MCF 10A (cell line): ENCODE results near the gene CASP4. TPM values are rescaled to one million over a fixed set of nuclear protein-coding genes. Genes with fewer than 3 reads are reported as not detected.

Experiments
- BruUV-seq: library from RNA; stranded (reverse); fragments of 400-500 nt; replicated peaks from 2 replicates; lab custom pipeline; 2021; lab: Mats Ljungman, UMichigan
- CTCF ChIA-PET: fragments of 300-600 bp; sonication (Branson Sonifier 250); formaldehyde crosslinking; extraction: SDS; loops from one replicate; lab custom pipeline; 2021; ENCODE audit warnings: antibody characterized with exemption, inconsistent platforms; lab: Yijun Ruan, JAX
- POLR2A ChIA-PET: fragments of 300-600, 350-650 bp; sonication (Branson Sonifier 250); formaldehyde crosslinking; extraction: SDS; loops from one replicate; lab custom pipeline; 2020; ENCODE audit warnings: antibody characterized with exemption, inconsistent platforms; lab: Yijun Ruan, JAX
- DNase-seq: peaks from one replicate; pipeline ENCODE4 v3.0.0-alpha.2; 2018; ENCODE audit not compliant: unreplicated experiment
- H3K27ac Mint-ChIP-seq: one replicate; pipeline ENCODE4 v1.8.0; 2022; ENCODE audit warnings: mild to moderate bottlenecking, low read depth, mixed read lengths; ENCODE audit not compliant: unreplicated experiment
- H3K27me3 Mint-ChIP-seq: one replicate; pipeline ENCODE4 v1.8.0; 2022; ENCODE audit warnings: mixed read lengths; ENCODE audit not compliant: insufficient read depth, unreplicated experiment
- H3K36me3 Mint-ChIP-seq: one replicate; pipeline ENCODE4 v1.8.0; 2022; ENCODE audit warnings: mild to moderate bottlenecking, moderate library complexity, mixed read lengths; ENCODE audit not compliant: insufficient read depth, unreplicated experiment
- H3K4me1 Mint-ChIP-seq: one replicate; pipeline ENCODE4 v1.8.0; 2022; ENCODE audit warnings: mixed read lengths; ENCODE audit not compliant: insufficient read depth, unreplicated experiment
- H3K4me3 Mint-ChIP-seq: one replicate; pipeline ENCODE4 v1.8.0; 2022; ENCODE audit warnings: mild to moderate bottlenecking, moderate library complexity, mixed read lengths; ENCODE audit not compliant: unreplicated experiment
- H3K9me3 Mint-ChIP-seq: one replicate; pipeline ENCODE4 v1.8.0; 2022; ENCODE audit warnings: mixed read lengths; ENCODE audit not compliant: unreplicated experiment
- intact Hi-C: fragments of 100-400 bp; cut with micrococcal nuclease; formaldehyde crosslinking; loops from 2 replicates; pipeline ENCODE4 v1.14.1; 2022
- total RNA-seq: library from RNA; stranded (reverse); gene quantifications from 2 replicates; pipeline ENCODE4 v1.2.3, GENCODE V29; 2022
- TF ChIP-seq, protein P1 (sequence below): fragments of 200-600 bp; IDR thresholded peaks from one replicate; pipeline ENCODE4 v1.8.0; 2022; ENCODE audit warnings: antibody characterized with exemption, mild to moderate bottlenecking; ENCODE audit not compliant: unreplicated experiment

The CASP4 gene
- total RNA-seq, 1 experiment from 2014 or later = 93.6 TPM

DNA sequence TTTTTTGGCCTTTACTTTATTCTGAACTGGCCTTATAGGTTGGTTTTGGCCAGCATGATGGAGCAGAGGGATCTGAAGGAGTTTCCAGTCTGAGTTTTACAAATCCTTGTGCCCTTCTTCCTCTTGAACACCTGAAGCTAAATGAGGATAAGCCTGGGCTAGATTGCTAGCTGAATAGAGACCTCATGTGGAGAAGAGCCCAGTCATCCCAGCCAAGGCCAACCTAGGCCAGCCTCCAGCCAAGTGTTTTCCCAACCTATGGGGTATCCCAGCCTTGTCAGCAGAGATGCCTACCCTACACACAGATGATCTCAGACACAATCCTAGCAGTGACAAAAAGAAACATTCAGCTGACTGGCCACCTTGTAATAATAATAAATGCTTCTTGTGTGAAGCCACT, 69.1 kb downstream of the CASP4 start:
- BruUV-seq = no TSS peak
- Mint-ChIP-seq H3K4me1 (no peaks in the 10 kb centered on the region), H3K9me3 (no peaks in the 10 kb centered on the region), H3K36me3 (no peaks in the 10 kb centered on the region), H3K4me3 (no peak overlapping the region), H3K27ac (no peak overlapping the region), H3K27me3 (no peaks in the 10 kb centered on the region)
- intact Hi-C loops = no loop called here
- ChIA-PET CTCF (interaction anchor here (0.7 to 1.0 kb wide), 2 partner anchors 104 to 955 kb away, joined by 3 read pairs; no protein-coding TSS in a partner anchor), POLR2A (no interaction called here)
- TF ChIP-seq, protein P1, sequence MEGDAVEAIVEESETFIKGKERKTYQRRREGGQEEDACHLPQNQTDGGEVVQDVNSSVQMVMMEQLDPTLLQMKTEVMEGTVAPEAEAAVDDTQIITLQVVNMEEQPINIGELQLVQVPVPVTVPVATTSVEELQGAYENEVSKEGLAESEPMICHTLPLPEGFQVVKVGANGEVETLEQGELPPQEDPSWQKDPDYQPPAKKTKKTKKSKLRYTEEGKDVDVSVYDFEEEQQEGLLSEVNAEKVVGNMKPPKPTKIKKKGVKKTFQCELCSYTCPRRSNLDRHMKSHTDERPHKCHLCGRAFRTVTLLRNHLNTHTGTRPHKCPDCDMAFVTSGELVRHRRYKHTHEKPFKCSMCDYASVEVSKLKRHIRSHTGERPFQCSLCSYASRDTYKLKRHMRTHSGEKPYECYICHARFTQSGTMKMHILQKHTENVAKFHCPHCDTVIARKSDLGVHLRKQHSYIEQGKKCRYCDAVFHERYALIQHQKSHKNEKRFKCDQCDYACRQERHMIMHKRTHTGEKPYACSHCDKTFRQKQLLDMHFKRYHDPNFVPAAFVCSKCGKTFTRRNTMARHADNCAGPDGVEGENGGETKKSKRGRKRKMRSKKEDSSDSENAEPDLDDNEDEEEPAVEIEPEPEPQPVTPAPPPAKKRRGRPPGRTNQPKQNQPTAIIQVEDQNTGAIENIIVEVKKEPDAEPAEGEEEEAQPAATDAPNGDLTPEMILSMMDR = no peak
- DNase-seq = no peak

GRCh38 chr11:104898685-104899013, 69.7 kb downstream of the CASP4 start:
- no peak for DNase-seq
- BruUV-seq = no TSS peak
- Mint-ChIP-seq H3K27me3 (no peaks in the 10 kb centered on the region), H3K4me3 (no peak overlapping the region), H3K9me3 (no peaks in the 10 kb centered on the region), H3K4me1 (no peaks in the 10 kb centered on the region), H3K36me3 (no peaks in the 10 kb centered on the region), H3K27ac (no peak overlapping the region)
- POLR2A ChIA-PET = no interaction called here
- TF ChIP-seq, protein P1 = no peak
- CTCF ChIA-PET = no interaction called here
- intact Hi-C loops = no loop called here

GRCh38 chr11:104897891-104898684, 70.3 kb downstream of the CASP4 start, which contains the start of gene CASP12:
Gene CASP12 (minus strand): TSS chr11:104898460.
- TF ChIP-seq, protein P1 = no peak
- H3K9me3 Mint-ChIP-seq = no peaks in the 10 kb centered on the region
- intact Hi-C loops = no loop called here
- H3K4me1 Mint-ChIP-seq = no peaks in the 10 kb centered on the region
- H3K27me3 Mint-ChIP-seq = no peaks in the 10 kb centered on the region
- no peak within 1 kb of the TSS for H3K27ac Mint-ChIP-seq
- ChIA-PET CTCF (interaction anchor here (0.5 kb wide), 1 partner anchor 1109 kb away, joined by 6 read pairs; no protein-coding TSS in a partner anchor), POLR2A (interaction anchor here (0.7 kb wide), 1 partner anchor 17 kb away, joined by 3 read pairs; no protein-coding TSS in a partner anchor)
- no peaks in the 10 kb centered on the region for H3K36me3 Mint-ChIP-seq
- no TSS peak for BruUV-seq
- no peak for DNase-seq
- no peak within 1 kb of the TSS for H3K4me3 Mint-ChIP-seq

- intact Hi-C loops = no loop called here
- Mint-ChIP-seq H3K4me3 (no peak overlapping the region), H3K9me3 (no peaks in the 10 kb centered on the region), H3K36me3 (no peaks in the 10 kb centered on the region), H3K27ac (no peak overlapping the region), H3K27me3 (no peaks in the 10 kb centered on the region), H3K4me1 (no peaks in the 10 kb centered on the region)
- BruUV-seq = no TSS peak
- no peak for DNase-seq
- TF ChIP-seq, protein P1 = no peak
- ChIA-PET CTCF (interaction anchor here (0.7 kb wide), 1 partner anchor 1180 kb away, joined by 3 read pairs; no protein-coding TSS in a partner anchor), POLR2A (no interaction called here)
Measured at GRCh38 chr11:104895634-104896033, 72.7 kb downstream of the CASP4 start.
